ENCODE measurements around the gene PLA2G4E. TPM values are rescaled to one million over a fixed set of nuclear protein-coding genes. Genes with fewer than 3 reads are reported as not detected.

The PLA2G4E gene
- total RNA-seq, 1 experiment from 2014 or later: 0.09 TPM

GRCh38 chr15:41983621-41984571, 36.9 kb downstream of the PLA2G4E start:
- no peaks in the 10 kb centered on the region for H3K4me1 Mint-ChIP-seq (ENCODE audit: low read depth, unreplicated experiment)
- H3K4me3 Mint-ChIP-seq (ENCODE audit: low read depth, unreplicated experiment): no peak overlapping the region
- intact Hi-C loops (cut with micrococcal nuclease; ENCODE audit: unreplicated experiment): no loop called here
- H3K27me3 Mint-ChIP-seq (ENCODE audit: unreplicated experiment): no peaks in the 10 kb centered on the region
- DNase-seq: no peak
- CTCF ChIA-PET: no interaction called here
- BruUV-seq (replicated peaks): no TSS peak
- TF ChIP-seq, protein P1, sequence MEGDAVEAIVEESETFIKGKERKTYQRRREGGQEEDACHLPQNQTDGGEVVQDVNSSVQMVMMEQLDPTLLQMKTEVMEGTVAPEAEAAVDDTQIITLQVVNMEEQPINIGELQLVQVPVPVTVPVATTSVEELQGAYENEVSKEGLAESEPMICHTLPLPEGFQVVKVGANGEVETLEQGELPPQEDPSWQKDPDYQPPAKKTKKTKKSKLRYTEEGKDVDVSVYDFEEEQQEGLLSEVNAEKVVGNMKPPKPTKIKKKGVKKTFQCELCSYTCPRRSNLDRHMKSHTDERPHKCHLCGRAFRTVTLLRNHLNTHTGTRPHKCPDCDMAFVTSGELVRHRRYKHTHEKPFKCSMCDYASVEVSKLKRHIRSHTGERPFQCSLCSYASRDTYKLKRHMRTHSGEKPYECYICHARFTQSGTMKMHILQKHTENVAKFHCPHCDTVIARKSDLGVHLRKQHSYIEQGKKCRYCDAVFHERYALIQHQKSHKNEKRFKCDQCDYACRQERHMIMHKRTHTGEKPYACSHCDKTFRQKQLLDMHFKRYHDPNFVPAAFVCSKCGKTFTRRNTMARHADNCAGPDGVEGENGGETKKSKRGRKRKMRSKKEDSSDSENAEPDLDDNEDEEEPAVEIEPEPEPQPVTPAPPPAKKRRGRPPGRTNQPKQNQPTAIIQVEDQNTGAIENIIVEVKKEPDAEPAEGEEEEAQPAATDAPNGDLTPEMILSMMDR (IDR thresholded peaks at IDR 0.05; ENCODE audit: unreplicated experiment): no peak
- H3K36me3 Mint-ChIP-seq (ENCODE audit: insufficient read depth, unreplicated experiment): no peaks in the 10 kb centered on the region
- H3K9me3 Mint-ChIP-seq (ENCODE audit: low read depth, unreplicated experiment): no peaks in the 10 kb centered on the region
- H3K27ac Mint-ChIP-seq (ENCODE audit: unreplicated experiment): no peak overlapping the region

GRCh38 chr15:41983221-41983620, 37.6 kb downstream of the PLA2G4E start:
- Mint-ChIP-seq H3K27me3 (ENCODE audit: unreplicated experiment) (no peaks in the 10 kb centered on the region), H3K4me3 (ENCODE audit: low read depth, unreplicated experiment) (no peak overlapping the region), H3K9me3 (ENCODE audit: low read depth, unreplicated experiment) (no peaks in the 10 kb centered on the region), H3K27ac (ENCODE audit: unreplicated experiment) (no peak overlapping the region), H3K36me3 (ENCODE audit: insufficient read depth, unreplicated experiment) (no peaks in the 10 kb centered on the region), H3K4me1 (ENCODE audit: low read depth, unreplicated experiment) (no peaks in the 10 kb centered on the region)
- DNase-seq: no peak
- BruUV-seq (replicated peaks): no TSS peak
- TF ChIP-seq, protein P1 (IDR thresholded peaks at IDR 0.05; ENCODE audit: unreplicated experiment): no peak
- intact Hi-C loops (cut with micrococcal nuclease; ENCODE audit: unreplicated experiment): no loop called here
- CTCF ChIA-PET: no interaction called here

- Mint-ChIP-seq H3K36me3 (ENCODE audit: insufficient read depth, unreplicated experiment) (no peaks in the 10 kb centered on the region), H3K4me3 (ENCODE audit: low read depth, unreplicated experiment) (no peak overlapping the region), H3K9me3 (ENCODE audit: low read depth, unreplicated experiment) (no peaks in the 10 kb centered on the region), H3K4me1 (ENCODE audit: low read depth, unreplicated experiment) (no peaks in the 10 kb centered on the region), H3K27me3 (ENCODE audit: unreplicated experiment) (no peaks in the 10 kb centered on the region), H3K27ac (ENCODE audit: unreplicated experiment) (no peak overlapping the region)
- BruUV-seq (replicated peaks): no TSS peak
- CTCF ChIA-PET: no interaction called here
- TF ChIP-seq, protein P1 (IDR thresholded peaks at IDR 0.05; ENCODE audit: unreplicated experiment): no peak
- DNase-seq: no peak
- intact Hi-C loops (cut with micrococcal nuclease; ENCODE audit: unreplicated experiment): no loop called here
Measured at GRCh38 chr15:41982133-41982930, 38.5 kb downstream of the PLA2G4E start.

GRCh38 chr15:41981371-41982132, 39.3 kb downstream of the PLA2G4E start:
- no peaks in the 10 kb centered on the region for H3K9me3 Mint-ChIP-seq (ENCODE audit: low read depth, unreplicated experiment)
- TF ChIP-seq, protein P1 (IDR thresholded peaks at IDR 0.05; ENCODE audit: unreplicated experiment): no peak
- H3K27me3 Mint-ChIP-seq (ENCODE audit: unreplicated experiment): no peaks in the 10 kb centered on the region
- CTCF ChIA-PET: interaction anchor here (0.5 kb wide), 1 partner anchor 188 kb away, joined by 4 read pairs; no protein-coding TSS in a partner anchor
- H3K36me3 Mint-ChIP-seq (ENCODE audit: insufficient read depth, unreplicated experiment): no peaks in the 10 kb centered on the region
- no peak overlapping the region for H3K27ac Mint-ChIP-seq (ENCODE audit: unreplicated experiment)
- DNase-seq: no peak
- H3K4me3 Mint-ChIP-seq (ENCODE audit: low read depth, unreplicated experiment): no peak overlapping the region
- intact Hi-C loops (cut with micrococcal nuclease; ENCODE audit: unreplicated experiment): no loop called here
- no peaks in the 10 kb centered on the region for H3K4me1 Mint-ChIP-seq (ENCODE audit: low read depth, unreplicated experiment)
- no TSS peak for BruUV-seq (replicated peaks)

Measured in Calu3 (cell line).